Prostate gland (tissue), 2 donors: ENCODE data around the gene PKNOX2. TPM values are rescaled to one million over a fixed set of nuclear protein-coding genes. Genes with fewer than 3 reads are reported as not detected.

Experiments used
- DNase-seq: peaks from one replicate; pipeline ENCODE4 v3.0.0-alpha.2; 2019; ENCODE audit warnings: low spot score
- H3K27ac ChIP-seq, 2 donors: fragments of 200-600 bp; sonication (generic); 2 replicates each; pipeline ENCODE4 v1.5.1; 2017 to 2019
- H3K27me3 ChIP-seq: fragments of 200-600 bp; sonication (generic); replicated peaks from 2 replicates; pipeline ENCODE4 v1.5.1; 2019; ENCODE audit not compliant: insufficient read depth
- H3K36me3 ChIP-seq, 2 donors: fragments of 200-600 bp; sonication (generic); 1 replicate in 1 of 2; 2 replicates in 1 of 2; pipeline versions ENCODE4 v1.5.1 to v1.8.1; 2017 to 2019
- H3K4me1 ChIP-seq: fragments of 200-600 bp; sonication (generic); replicated peaks from 2 replicates; pipeline ENCODE4 v1.5.1; 2019
- H3K4me3 ChIP-seq, 2 donors: fragments of 200-600 bp; sonication (generic); 2 replicates each; pipeline ENCODE4 v1.5.1; 2017 to 2019
- H3K9me3 ChIP-seq: fragments of 200-600 bp; sonication (generic); 2 replicates; pipeline ENCODE4 v1.5.1; 2017
- CTCF ChIP-seq, 4 experiments: fragments of 200-600 bp in 2 of 4; fragments of 450-650 bp in 2 of 4; sonication (generic) in 2 of 4; IDR thresholded peaks; 1 replicate in 3 of 4; 2 replicates in 1 of 4; pipeline ENCODE4 v1.5.1; 2016 to 2019; ENCODE audit warnings: antibody characterized with exemption in 4 of 4, mild to moderate bottlenecking in 2 of 4, moderate library complexity in 2 of 4
- POLR2A ChIP-seq: fragments of 450-650 bp; IDR thresholded peaks from one replicate; pipeline ENCODE4 v1.6.1; 2016; ENCODE audit warnings: antibody characterized with exemption, mild to moderate bottlenecking
- POLR2AphosphoS5 ChIP-seq: sonication (generic); formaldehyde crosslinking; IDR thresholded peaks from one replicate; pipeline ENCODE4 v1.6.1; 2017; ENCODE audit warnings: antibody characterized with exemption
- WGBS: methylation state at CpG from one replicate; pipeline ENCODE4 v1.1.5; 2018; 5-methylcytosine and 5-hydroxymethylcytosine counted together
- intact Hi-C: fragments of 100-400 bp; cut with DNase I; formaldehyde crosslinking; loops from one replicate; pipeline ENCODE4 v1.14.2; 2022
- small RNA-seq, 2 donors: library from RNA; depleted of rRNA; stranded (forward); fragments of <200 nt; gene quantifications; one replicate each; pipeline ENCODE3, GENCODE V24; 2016
- total RNA-seq, 2 donors: library from RNA; depleted of rRNA; stranded (reverse); fragments of >200 nt; gene quantifications; one replicate each; pipeline ENCODE4 v1.1.0, GENCODE V29; 2016

PKNOX2 gene
- total RNA-seq, 2 donors from 2014 or later = 12.3 to 14.7 TPM

- DNase-seq = no peak
- no peak for TF ChIP-seq CTCF (IDR thresholded peaks at IDR 0.05)
- no peak for TF ChIP-seq POLR2A
- TF ChIP-seq POLR2AphosphoS5 = no peak
- no peaks in the 10 kb centered on the region for H3K36me3 ChIP-seq
- no peak overlapping the region for H3K27ac ChIP-seq
- H3K27me3 ChIP-seq = no peaks in the 10 kb centered on the region
- no peak overlapping the region for H3K4me3 ChIP-seq
- intact Hi-C loops = no loop called here
- no peaks in the 10 kb centered on the region for H3K9me3 ChIP-seq
- H3K4me1 ChIP-seq = no peaks in the 10 kb centered on the region
- 92% methylated on average over 2 of the region's 2 CpGs for WGBS
These were observed 305.8 kb downstream of the PKNOX2 start for GRCh38 chr11:125470355-125470754.

GRCh38 chr11:125476721-125477120 is 312.2 kb downstream of the PKNOX2 start:
- Histone ChIP-seq H3K27me3 (no peaks in the 10 kb centered on the region), H3K27ac (no peak overlapping the region), H3K36me3 (no peaks in the 10 kb centered on the region), H3K4me1 (no peaks in the 10 kb centered on the region), H3K4me3 (no peak overlapping the region), H3K9me3 (no peaks in the 10 kb centered on the region)
- TF ChIP-seq POLR2A = no peak
- TF ChIP-seq CTCF (IDR thresholded peaks at IDR 0.05) = no peak
- no peak for TF ChIP-seq POLR2AphosphoS5
- intact Hi-C loops = no loop called here
- no peak for DNase-seq
- WGBS = 84% methylated on average over 3 of the region's 3 CpGs

GRCh38 chr11:125479137-125479536 is 314.6 kb downstream of the PKNOX2 start:
- Histone ChIP-seq H3K27me3 (no peaks in the 10 kb centered on the region), H3K9me3 (no peaks in the 10 kb centered on the region), H3K4me3 (no peak overlapping the region), H3K4me1 (no peaks in the 10 kb centered on the region), H3K27ac (no peak overlapping the region), H3K36me3 (no peaks in the 10 kb centered on the region)
- TF ChIP-seq POLR2AphosphoS5 = no peak
- no peak for TF ChIP-seq POLR2A
- no peak for TF ChIP-seq CTCF (IDR thresholded peaks at IDR 0.05)
- intact Hi-C loops = no loop called here
- WGBS = 97% methylated on average over 3 of the region's 3 CpGs
- no peak for DNase-seq

- Histone ChIP-seq H3K27me3 (no peaks in the 10 kb centered on the region), H3K27ac (no peak overlapping the region), H3K4me1 (no peaks in the 10 kb centered on the region), H3K9me3 (no peaks in the 10 kb centered on the region), H3K36me3 (no peaks in the 10 kb centered on the region), H3K4me3 (no peak overlapping the region)
- intact Hi-C loops = no loop called here
- TF ChIP-seq CTCF (IDR thresholded peaks at IDR 0.05) (no peak), POLR2A (no peak), POLR2AphosphoS5 (no peak)
- 44% methylated on average over 3 of the region's 3 CpGs for WGBS
- DNase-seq = no peak
These were observed 317.0 kb downstream of the PKNOX2 start for GRCh38 chr11:125481531-125481930.

Small RNA genes within 50 kb of the gene (small RNA-seq; reads per million reads assigned to genes)
- gene RNU6-321P = 0 reads per million in 2 donors

Other genes with a start within 250 kb of the PKNOX2 start
- not detected for gene HEPN1, start 245.5 kb upstream of the PKNOX2 start, total RNA-seq
- gene HEPACAM, start 228.7 kb upstream of the PKNOX2 start, total RNA-seq = under 1 TPM in 1 of 2 donors, not detected in 1; 0.27 TPM
- gene CCDC15, start 210.5 kb upstream of the PKNOX2 start, total RNA-seq = 1 to 10 TPM; 3.6 to 7.1 TPM
- gene SLC37A2, start 101.4 kb upstream of the PKNOX2 start, total RNA-seq = 10 to 100 TPM; 10.2 to 13.3 TPM
- 10 to 100 TPM; 17.7 to 33.5 TPM for gene TMEM218, start 53.1 kb upstream of the PKNOX2 start, total RNA-seq